Natural killer cell treated with Interleukin-12 subunit alpha and Interleukin-12 subunit beta and Interleukin-15 and Interleukin-18, amount 100 ng/mL, for 72 hours (primary cell): ENCODE results near the gene ITSN2. TPM values are rescaled to one million over a fixed set of nuclear protein-coding genes. Genes with fewer than 3 reads are reported as not detected.
"Not testable (repeated sequence)": the region's sequence is repeated elsewhere in the genome, so short reads cannot be mapped to it uniquely, and the experiment has no call there.

Experiments used
- ATAC-seq, 2 donors: fragments of 150-1000 bp; cut with Tn5 transposase in 1 of 2; sonication (Bioruptor Pico), chemical (Tn5 transposase) in 1 of 2; 2 replicates each; pipeline ENCODE4 v1.10.0; 2021
- DNase-seq: peaks from one replicate; pipeline ENCODE4 v3.0.0; 2022; ENCODE audit warnings: low spot score
- H3K27ac Mint-ChIP-seq, 2 donors: 1 replicate in 1 of 2; 2 replicates in 1 of 2; pipeline ENCODE4 v1.8.0; 2022; ENCODE audit warnings: mixed read lengths in 2 of 2, mild to moderate bottlenecking in 1 of 2, moderate library complexity in 1 of 2
- H3K27me3 Mint-ChIP-seq, 2 donors: 1 replicate in 1 of 2; 2 replicates in 1 of 2; pipeline ENCODE4 v1.8.0; 2022; ENCODE audit warnings: mixed read lengths in 2 of 2
- H3K36me3 Mint-ChIP-seq: one replicate; pipeline ENCODE4 v1.8.0; 2022; ENCODE audit warnings: mixed read lengths
- H3K4me1 Mint-ChIP-seq, 2 donors: 1 replicate in 1 of 2; 2 replicates in 1 of 2; pipeline ENCODE4 v1.8.0; 2022; ENCODE audit warnings: low read depth in 2 of 2, mixed read lengths in 2 of 2, mild to moderate bottlenecking in 1 of 2
- H3K4me3 Mint-ChIP-seq: one replicate; pipeline ENCODE4 v1.8.0; 2022; ENCODE audit warnings: mixed read lengths
- H3K9me3 Mint-ChIP-seq: 2 replicates; pipeline ENCODE4 v1.8.0; 2022; ENCODE audit warnings: mixed read lengths
- total RNA-seq, 2 donors: library from RNA; stranded (reverse); gene quantifications; one replicate each; pipeline ENCODE4 v1.2.3, GENCODE V29; 2022

Gene ITSN2
- total RNA-seq, 2 donors from 2014 or later = 71.5 to 80.7 TPM

- H3K4me1 Mint-ChIP-seq = peaks cover 44 to 59% of the 10 kb centered on the region in 2 donors
- ATAC-seq (no peak), DNase-seq (no peak)
- H3K9me3 Mint-ChIP-seq = no peaks in the 10 kb centered on the region
- H3K4me3 Mint-ChIP-seq = peak overlapping the region; percentile 23
- peak overlapping the region; percentile 1 to 29 for H3K27ac Mint-ChIP-seq
- no peaks in the 10 kb centered on the region for H3K36me3 Mint-ChIP-seq
- no peaks in the 10 kb centered on the region for H3K27me3 Mint-ChIP-seq
Observed at GRCh38 chr2:24354957-24355356, 5.4 kb downstream of the ITSN2 start.

GRCh38 chr2:24354395-24354794 is 5.9 kb downstream of the ITSN2 start:
- Mint-ChIP-seq H3K36me3 (no peaks in the 10 kb centered on the region), H3K27ac (no peak overlapping the region), H3K4me3 (no peak overlapping the region), H3K9me3 (no peaks in the 10 kb centered on the region), H3K4me1 (peaks cover 47 to 64% of the 10 kb centered on the region in 2 donors), H3K27me3 (no peaks in the 10 kb centered on the region)
- no peak for ATAC-seq
- no peak for DNase-seq

- DNase-seq (no peak), ATAC-seq (no peak)
- H3K27me3 Mint-ChIP-seq = no peaks in the 10 kb centered on the region
- H3K27ac Mint-ChIP-seq = no peak overlapping the region
- H3K36me3 Mint-ChIP-seq = no peaks in the 10 kb centered on the region
- H3K4me1 Mint-ChIP-seq = peaks cover 48 to 65% of the 10 kb centered on the region in 2 donors
- H3K4me3 Mint-ChIP-seq = no peak overlapping the region
- H3K9me3 Mint-ChIP-seq = no peaks in the 10 kb centered on the region
Observed at GRCh38 chr2:24353973-24354372, 6.4 kb downstream of the ITSN2 start.

- ATAC-seq (no peak), DNase-seq (no peak)
- Mint-ChIP-seq H3K9me3 (no peaks in the 10 kb centered on the region), H3K36me3 (no peaks in the 10 kb centered on the region), H3K27me3 (no peaks in the 10 kb centered on the region), H3K27ac (no peak overlapping the region), H3K4me3 (no peak overlapping the region), H3K4me1 (peaks cover 47 to 63% of the 10 kb centered on the region in 2 donors)
Observed at GRCh38 chr2:24353364-24353763, 7.0 kb downstream of the ITSN2 start.

GRCh38 chr2:24352664-24353063 is 7.7 kb downstream of the ITSN2 start:
- no peak for ATAC-seq
- Mint-ChIP-seq H3K9me3 (no peaks in the 10 kb centered on the region), H3K27ac (peak overlapping the region in 1 of 2 donors; percentile 40), H3K27me3 (no peaks in the 10 kb centered on the region), H3K36me3 (no peaks in the 10 kb centered on the region), H3K4me3 (no peak overlapping the region), H3K4me1 (peaks cover 47 to 59% of the 10 kb centered on the region in 2 donors)
- DNase-seq = no peak

GRCh38 chr2:24351981-24352380 is 8.4 kb downstream of the ITSN2 start:
- no peaks in the 10 kb centered on the region for H3K9me3 Mint-ChIP-seq
- H3K4me1 Mint-ChIP-seq = peaks cover 44 to 56% of the 10 kb centered on the region in 2 donors
- no peaks in the 10 kb centered on the region for H3K36me3 Mint-ChIP-seq
- no peaks in the 10 kb centered on the region for H3K27me3 Mint-ChIP-seq
- no peak for DNase-seq
- H3K27ac Mint-ChIP-seq = no peak overlapping the region
- no peak for ATAC-seq
- no peak overlapping the region for H3K4me3 Mint-ChIP-seq

- no peak overlapping the region for H3K27ac Mint-ChIP-seq
- H3K36me3 Mint-ChIP-seq = no peaks in the 10 kb centered on the region
- no peaks in the 10 kb centered on the region for H3K9me3 Mint-ChIP-seq
- H3K4me3 Mint-ChIP-seq = no peak overlapping the region
- ATAC-seq (no peak), DNase-seq (no peak)
- H3K4me1 Mint-ChIP-seq = peaks cover 41 to 54% of the 10 kb centered on the region in 2 donors
- H3K27me3 Mint-ChIP-seq = no peaks in the 10 kb centered on the region
Observed at GRCh38 chr2:24351627-24351938, 8.8 kb downstream of the ITSN2 start.

- H3K4me3 Mint-ChIP-seq = no peak overlapping the region
- H3K27me3 Mint-ChIP-seq = no peaks in the 10 kb centered on the region
- H3K27ac Mint-ChIP-seq = peak overlapping the region in 1 of 2 donors; percentile 15
- no peaks in the 10 kb centered on the region for H3K36me3 Mint-ChIP-seq
- peaks cover 41 to 59% of the 10 kb centered on the region in 2 donors for H3K4me1 Mint-ChIP-seq
- ATAC-seq (no peak), DNase-seq (no peak)
- H3K9me3 Mint-ChIP-seq = no peaks in the 10 kb centered on the region
Observed at GRCh38 chr2:24350826-24351626, 9.3 kb downstream of the ITSN2 start.

GRCh38 chr2:24349097-24349496 is 11.2 kb downstream of the ITSN2 start:
- H3K4me1 Mint-ChIP-seq = peaks cover 39 to 48% of the 10 kb centered on the region in 2 donors
- no peak overlapping the region for H3K27ac Mint-ChIP-seq
- no peak overlapping the region for H3K4me3 Mint-ChIP-seq
- H3K27me3 Mint-ChIP-seq = no peaks in the 10 kb centered on the region
- no peak for ATAC-seq
- H3K9me3 Mint-ChIP-seq = no peaks in the 10 kb centered on the region
- H3K36me3 Mint-ChIP-seq = no peaks in the 10 kb centered on the region
- no peak for DNase-seq

GRCh38 chr2:24345937-24346336 is 14.4 kb downstream of the ITSN2 start:
- no peak overlapping the region for H3K27ac Mint-ChIP-seq
- no peaks in the 10 kb centered on the region for H3K27me3 Mint-ChIP-seq
- peaks cover 45 to 58% of the 10 kb centered on the region in 2 donors for H3K4me1 Mint-ChIP-seq
- no peak overlapping the region for H3K4me3 Mint-ChIP-seq
- no peaks in the 10 kb centered on the region for H3K9me3 Mint-ChIP-seq
- ATAC-seq (no peak), DNase-seq (no peak)
- no peaks in the 10 kb centered on the region for H3K36me3 Mint-ChIP-seq

GRCh38 chr2:24343225-24343882 is 17.0 kb downstream of the ITSN2 start:
- no peak for DNase-seq
- peaks cover 51 to 55% of the 10 kb centered on the region in 2 donors for H3K4me1 Mint-ChIP-seq
- peak overlapping the region in 1 of 2 donors; percentile 26 for H3K27ac Mint-ChIP-seq
- H3K9me3 Mint-ChIP-seq = no peaks in the 10 kb centered on the region
- ATAC-seq = no peak
- no peaks in the 10 kb centered on the region for H3K27me3 Mint-ChIP-seq
- no peaks in the 10 kb centered on the region for H3K36me3 Mint-ChIP-seq
- no peak overlapping the region for H3K4me3 Mint-ChIP-seq

GRCh38 chr2:24342110-24342910 is 18.0 kb downstream of the ITSN2 start:
- Mint-ChIP-seq H3K27me3 (no peaks in the 10 kb centered on the region), H3K4me1 (peaks cover 59 to 64% of the 10 kb centered on the region in 2 donors), H3K4me3 (no peak overlapping the region), H3K36me3 (no peaks in the 10 kb centered on the region), H3K27ac (no peak overlapping the region), H3K9me3 (no peaks in the 10 kb centered on the region)
- no peak for DNase-seq
- no peak for ATAC-seq

GRCh38 chr2:24339856-24340262 is 20.5 kb downstream of the ITSN2 start:
- no peaks in the 10 kb centered on the region for H3K36me3 Mint-ChIP-seq
- DNase-seq (no peak), ATAC-seq (no peak)
- no peak overlapping the region for H3K4me3 Mint-ChIP-seq
- peaks cover 59 to 64% of the 10 kb centered on the region in 2 donors for H3K4me1 Mint-ChIP-seq
- peak overlapping the region in 1 of 2 donors; percentile 39 for H3K27ac Mint-ChIP-seq
- H3K9me3 Mint-ChIP-seq = no peaks in the 10 kb centered on the region
- no peaks in the 10 kb centered on the region for H3K27me3 Mint-ChIP-seq

GRCh38 chr2:24339098-24339497 is 21.2 kb downstream of the ITSN2 start:
- H3K4me1 Mint-ChIP-seq = peaks cover 64 to 70% of the 10 kb centered on the region in 2 donors
- not testable (repeated sequence) for H3K4me3 Mint-ChIP-seq, DNase-seq, H3K36me3 Mint-ChIP-seq, H3K27ac Mint-ChIP-seq, H3K9me3 Mint-ChIP-seq, H3K27me3 Mint-ChIP-seq, ATAC-seq
